WTC11 (cell line): ENCODE data around the gene MARS1. TPM values are rescaled to one million over a fixed set of nuclear protein-coding genes. Genes with fewer than 3 reads are reported as not detected.

Source experiments
- ATAC-seq: fragments of 200-7000 bp; cut with Tn5 transposase; 2 replicates; pipeline ENCODE4 v1.10.0; 2021; ENCODE audit warnings: mild to moderate bottlenecking, moderate library complexity
- CTCF ChIA-PET: fragments of 300-600 bp; sonication (Branson Sonifier 250); formaldehyde crosslinking; loops from one replicate; lab custom pipeline; 2021; ENCODE audit warnings: antibody characterized with exemption; lab: Charles Lee
- POLR2A ChIA-PET: fragments of 350-600 bp; sonication (Branson Sonifier 250); formaldehyde crosslinking; loops from one replicate; lab custom pipeline; 2021; ENCODE audit warnings: antibody characterized with exemption; lab: Charles Lee
- DNase-seq: peaks from one replicate; pipeline ENCODE4 v3.0.0; 2021; ENCODE audit warnings: low spot score
- H3K27ac Mint-ChIP-seq: 2 replicates; pipeline ENCODE4 v1.8.0; 2021; ENCODE audit warnings: mixed read lengths
- H3K27me3 Mint-ChIP-seq: 2 replicates; pipeline ENCODE4 v1.8.0; 2021; ENCODE audit warnings: low read depth, mild to moderate bottlenecking, moderate library complexity, mixed read lengths
- H3K36me3 Mint-ChIP-seq: 2 replicates; pipeline ENCODE4 v1.8.0; 2021; ENCODE audit warnings: mixed read lengths
- H3K4me1 Mint-ChIP-seq: 2 replicates; pipeline ENCODE4 v1.8.0; 2022; ENCODE audit warnings: mixed read lengths
- H3K4me3 Mint-ChIP-seq: 2 replicates; pipeline ENCODE4 v1.8.0; 2021; ENCODE audit warnings: mild to moderate bottlenecking, moderate library complexity, mixed read lengths
- H3K9me3 Mint-ChIP-seq: 2 replicates; pipeline ENCODE4 v1.8.0; 2021; ENCODE audit warnings: mixed read lengths
- CREB1 ChIP-seq: sonication (generic); formaldehyde crosslinking; IDR thresholded peaks from 2 replicates; pipeline ENCODE4 v1.8.0; 2023; ENCODE audit warnings: mild to moderate bottlenecking, missing genetic modification reagents
- CREM ChIP-seq: sonication (generic); formaldehyde crosslinking; IDR thresholded peaks from 2 replicates; pipeline ENCODE4 v1.8.1; 2022; ENCODE audit warnings: mild to moderate bottlenecking, missing genetic modification reagents, moderate library complexity
- FOXJ3 ChIP-seq: sonication (generic); formaldehyde crosslinking; IDR thresholded peaks from 2 replicates; pipeline ENCODE4 v1.9.0; 2021; ENCODE audit warnings: missing genetic modification reagents, mild to moderate bottlenecking, borderline replicate concordance
- GABPB1 ChIP-seq: sonication (generic); formaldehyde crosslinking; IDR thresholded peaks from 2 replicates; pipeline ENCODE4 v1.8.1; 2023; ENCODE audit warnings: mild to moderate bottlenecking, missing genetic modification reagents
- GTF2I ChIP-seq: fragments of 250-450 bp; sonication (Bioruptor Pico); conservative IDR thresholded peaks from 2 replicates; pipeline ENCODE4 v1.4.0; 2021; ENCODE audit warnings: mild to moderate bottlenecking
- IRF2 ChIP-seq: sonication (generic); formaldehyde crosslinking; IDR thresholded peaks from 2 replicates; pipeline ENCODE4 v1.8.0; 2022; ENCODE audit warnings: low read depth, missing genetic modification reagents, borderline replicate concordance
- KAT7 ChIP-seq: sonication (generic); formaldehyde crosslinking; IDR thresholded peaks from 2 replicates; pipeline ENCODE4 v1.8.1; 2023; ENCODE audit warnings: missing genetic modification reagents, mild to moderate bottlenecking, borderline replicate concordance
- MXD4 ChIP-seq: fragments of 250-450 bp; sonication (Bioruptor Pico); IDR thresholded peaks from 2 replicates; pipeline ENCODE4 v1.8.0; 2021; ENCODE audit warnings: mild to moderate bottlenecking, moderate library complexity, borderline replicate concordance
- NFATC4 ChIP-seq: fragments of 250-450 bp; sonication (Bioruptor Pico); IDR thresholded peaks from 2 replicates; pipeline ENCODE4 v1.9.0; 2021; ENCODE audit warnings: mild to moderate bottlenecking
- NFE2L1 ChIP-seq: sonication (generic); formaldehyde crosslinking; IDR thresholded peaks from 2 replicates; pipeline ENCODE4 v1.8.1; 2023; ENCODE audit warnings: missing genetic modification reagents
- SMAD3 ChIP-seq: sonication (generic); formaldehyde crosslinking; IDR thresholded peaks from 2 replicates; pipeline ENCODE4 v1.8.0; 2022; ENCODE audit warnings: missing genetic modification reagents, mild to moderate bottlenecking, borderline replicate concordance
- SOX15 ChIP-seq: fragments of 250-450 bp; sonication (Bioruptor Pico); IDR thresholded peaks from 2 replicates; pipeline ENCODE4 v1.9.0; 2021; ENCODE audit warnings: mild to moderate bottlenecking
- ZNF138 ChIP-seq: sonication (generic); formaldehyde crosslinking; conservative IDR thresholded peaks from 2 replicates; pipeline ENCODE4 v1.8.1; 2022; ENCODE audit warnings: mild to moderate bottlenecking, moderate library complexity, missing genetic modification reagents
- ZNF416 ChIP-seq: fragments of 250-450 bp; sonication (Bioruptor Pico); IDR thresholded peaks from 2 replicates; pipeline ENCODE4 v1.9.0; 2021; ENCODE audit warnings: mild to moderate bottlenecking, inconsistent platforms
- total RNA-seq: library from RNA; stranded (reverse); gene quantifications from 3 replicates; pipeline ENCODE4 v1.2.3, GENCODE V29; 2021
- TF ChIP-seq, protein P1 (sequence below): fragments of 250-450 bp; sonication (Bioruptor Pico); IDR thresholded peaks from 2 replicates; pipeline ENCODE4 v1.8.0; 2021; ENCODE audit warnings: mild to moderate bottlenecking
- TF ChIP-seq, protein P2 (sequence below): fragments of 250-450 bp; sonication (Bioruptor Pico); IDR thresholded peaks from 2 replicates; pipeline ENCODE4 v1.9.0; 2021; ENCODE audit warnings: moderate library complexity, mild to moderate bottlenecking, inconsistent platforms, borderline replicate concordance
- TF ChIP-seq, protein P3 (sequence below): sonication (generic); formaldehyde crosslinking; IDR thresholded peaks from 2 replicates; pipeline ENCODE4 v1.8.1; 2022; ENCODE audit warnings: missing genetic modification reagents, borderline replicate concordance
- TF ChIP-seq, protein P4 (sequence below): fragments of 200-600 bp; IDR thresholded peaks from 2 replicates; pipeline ENCODE4 v1.8.0; 2022; ENCODE audit warnings: antibody characterized with exemption
- TF ChIP-seq, protein P5 (sequence below): sonication (generic); formaldehyde crosslinking; IDR thresholded peaks from 2 replicates; pipeline ENCODE4 v1.8.0; 2023; ENCODE audit warnings: missing genetic modification reagents, mild to moderate bottlenecking, borderline replicate concordance
- TF ChIP-seq, protein P6 (sequence below): sonication (generic); formaldehyde crosslinking; IDR thresholded peaks from 2 replicates; pipeline ENCODE4 v1.8.1; 2022; ENCODE audit warnings: low read depth, missing genetic modification reagents, borderline replicate concordance
- TF ChIP-seq, protein P7 (sequence below): fragments of 250-450 bp; sonication (Bioruptor Pico); conservative IDR thresholded peaks from 2 replicates; pipeline ENCODE4 v1.9.0; 2021; ENCODE audit warnings: mild to moderate bottlenecking

Gene MARS1
- total RNA-seq, 1 experiment from 2014 or later = 367 TPM

DNA sequence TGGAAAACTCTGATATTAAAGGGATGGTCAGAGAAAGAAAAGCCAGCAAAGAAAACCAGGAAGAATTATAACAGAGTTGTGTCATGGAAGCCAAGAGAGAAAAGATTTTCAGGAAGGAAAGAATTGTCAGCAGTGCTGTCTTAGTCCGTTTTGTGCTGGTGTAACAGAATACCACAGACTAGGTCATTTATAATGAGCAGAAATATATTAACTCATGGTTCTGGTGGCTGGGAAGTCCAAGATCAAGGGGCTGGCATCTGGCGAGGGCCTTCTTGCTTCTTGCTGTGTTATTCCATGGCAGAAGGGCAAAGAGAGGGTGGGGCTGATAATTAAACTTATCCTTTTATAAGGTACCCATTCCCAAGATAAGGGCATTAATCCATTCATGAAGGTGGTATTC, 39.2 kb upstream of the MARS1 start:
- ChIA-PET POLR2A (interaction anchor here (0.7 kb wide), 1 partner anchor 140 kb away, joined by 7 read pairs; no protein-coding TSS in a partner anchor), CTCF (interaction anchor here (9.4 kb wide), 1 partner anchor 142 kb away, joined by 245 read pairs; no protein-coding TSS in a partner anchor)
- ATAC-seq (no peak), DNase-seq (no peak)
- H3K4me3 Mint-ChIP-seq = no peak overlapping the region
- no peaks in the 10 kb centered on the region for H3K27me3 Mint-ChIP-seq
- no peak for TF ChIP-seq SOX15 (CRISPR knock-in tag)
- TF ChIP-seq, protein P1, sequence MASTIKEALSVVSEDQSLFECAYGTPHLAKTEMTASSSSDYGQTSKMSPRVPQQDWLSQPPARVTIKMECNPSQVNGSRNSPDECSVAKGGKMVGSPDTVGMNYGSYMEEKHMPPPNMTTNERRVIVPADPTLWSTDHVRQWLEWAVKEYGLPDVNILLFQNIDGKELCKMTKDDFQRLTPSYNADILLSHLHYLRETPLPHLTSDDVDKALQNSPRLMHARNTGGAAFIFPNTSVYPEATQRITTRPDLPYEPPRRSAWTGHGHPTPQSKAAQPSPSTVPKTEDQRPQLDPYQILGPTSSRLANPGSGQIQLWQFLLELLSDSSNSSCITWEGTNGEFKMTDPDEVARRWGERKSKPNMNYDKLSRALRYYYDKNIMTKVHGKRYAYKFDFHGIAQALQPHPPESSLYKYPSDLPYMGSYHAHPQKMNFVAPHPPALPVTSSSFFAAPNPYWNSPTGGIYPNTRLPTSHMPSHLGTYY (CRISPR knock-in tag) = no peak
- no peak for TF ChIP-seq ZNF416 (CRISPR knock-in tag)
- TF ChIP-seq MXD4 (CRISPR knock-in tag) = no peak
- no peak for TF ChIP-seq CREM
- TF ChIP-seq, protein P2, sequence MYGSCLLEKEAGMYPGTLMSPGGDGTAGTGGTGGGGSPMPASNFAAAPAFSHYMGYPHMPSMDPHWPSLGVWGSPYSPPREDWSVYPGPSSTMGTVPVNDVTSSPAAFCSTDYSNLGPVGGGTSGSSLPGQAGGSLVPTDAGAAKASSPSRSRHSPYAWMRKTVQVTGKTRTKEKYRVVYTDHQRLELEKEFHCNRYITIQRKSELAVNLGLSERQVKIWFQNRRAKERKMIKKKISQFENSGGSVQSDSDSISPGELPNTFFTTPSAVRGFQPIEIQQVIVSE (CRISPR knock-in tag) = no peak
- TF ChIP-seq NFE2L1 (CRISPR knock-in tag) = no peak
- TF ChIP-seq GTF2I = no peak
- TF ChIP-seq SMAD3 (CRISPR knock-in tag) = no peak
- no peak for TF ChIP-seq FOXJ3
- TF ChIP-seq CREB1 (CRISPR knock-in tag) = no peak
- TF ChIP-seq NFATC4 (CRISPR knock-in tag) = no peak
- H3K9me3 Mint-ChIP-seq = peaks cover 3% of the 10 kb centered on the region
- peaks cover 12% of the 10 kb centered on the region for H3K4me1 Mint-ChIP-seq
- H3K36me3 Mint-ChIP-seq = no peaks in the 10 kb centered on the region
- no peak overlapping the region for H3K27ac Mint-ChIP-seq

DNA sequence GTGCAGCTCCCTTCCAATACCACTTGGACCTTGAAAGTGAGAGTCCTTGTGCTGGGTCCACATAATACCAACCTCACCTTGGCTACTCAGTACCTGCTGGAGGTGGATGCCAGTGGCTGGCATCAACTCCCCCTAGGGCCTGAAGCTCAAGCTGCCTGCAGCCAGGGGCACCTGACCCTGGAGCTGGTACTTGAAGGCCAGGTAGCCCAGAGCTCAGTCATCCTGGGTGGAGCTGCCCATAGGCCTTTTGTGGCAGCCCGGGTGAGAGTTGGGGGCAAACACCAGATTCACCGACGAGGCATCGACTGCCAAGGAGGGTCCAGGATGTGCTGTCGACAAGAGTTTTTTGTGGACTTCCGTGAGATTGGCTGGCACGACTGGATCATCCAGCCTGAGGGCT, 38.5 kb upstream of the MARS1 start:
- H3K4me1 Mint-ChIP-seq = peaks cover 12% of the 10 kb centered on the region
- no peak overlapping the region for H3K4me3 Mint-ChIP-seq
- no peak for ATAC-seq
- no peaks in the 10 kb centered on the region for H3K27me3 Mint-ChIP-seq
- no peak for DNase-seq
- no peaks in the 10 kb centered on the region for H3K36me3 Mint-ChIP-seq
- ChIA-PET CTCF (interaction anchor here (9.4 kb wide), 1 partner anchor 142 kb away, joined by 245 read pairs; no protein-coding TSS in a partner anchor), POLR2A (no interaction called here)
- peaks cover 3% of the 10 kb centered on the region for H3K9me3 Mint-ChIP-seq
- no peak overlapping the region for H3K27ac Mint-ChIP-seq
- TF ChIP-seq, protein P3, sequence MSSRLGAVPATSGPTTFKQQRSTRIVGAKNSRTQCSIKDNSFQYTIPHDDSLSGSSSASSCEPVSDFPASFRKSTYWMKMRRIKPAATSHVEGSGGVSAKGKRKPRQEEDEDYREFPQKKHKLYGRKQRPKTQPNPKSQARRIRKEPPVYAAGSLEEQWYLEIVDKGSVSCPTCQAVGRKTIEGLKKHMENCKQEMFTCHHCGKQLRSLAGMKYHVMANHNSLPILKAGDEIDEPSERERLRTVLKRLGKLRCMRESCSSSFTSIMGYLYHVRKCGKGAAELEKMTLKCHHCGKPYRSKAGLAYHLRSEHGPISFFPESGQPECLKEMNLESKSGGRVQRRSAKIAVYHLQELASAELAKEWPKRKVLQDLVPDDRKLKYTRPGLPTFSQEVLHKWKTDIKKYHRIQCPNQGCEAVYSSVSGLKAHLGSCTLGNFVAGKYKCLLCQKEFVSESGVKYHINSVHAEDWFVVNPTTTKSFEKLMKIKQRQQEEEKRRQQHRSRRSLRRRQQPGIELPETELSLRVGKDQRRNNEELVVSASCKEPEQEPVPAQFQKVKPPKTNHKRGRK (CRISPR knock-in tag) = no peak
- TF ChIP-seq, protein P4, sequence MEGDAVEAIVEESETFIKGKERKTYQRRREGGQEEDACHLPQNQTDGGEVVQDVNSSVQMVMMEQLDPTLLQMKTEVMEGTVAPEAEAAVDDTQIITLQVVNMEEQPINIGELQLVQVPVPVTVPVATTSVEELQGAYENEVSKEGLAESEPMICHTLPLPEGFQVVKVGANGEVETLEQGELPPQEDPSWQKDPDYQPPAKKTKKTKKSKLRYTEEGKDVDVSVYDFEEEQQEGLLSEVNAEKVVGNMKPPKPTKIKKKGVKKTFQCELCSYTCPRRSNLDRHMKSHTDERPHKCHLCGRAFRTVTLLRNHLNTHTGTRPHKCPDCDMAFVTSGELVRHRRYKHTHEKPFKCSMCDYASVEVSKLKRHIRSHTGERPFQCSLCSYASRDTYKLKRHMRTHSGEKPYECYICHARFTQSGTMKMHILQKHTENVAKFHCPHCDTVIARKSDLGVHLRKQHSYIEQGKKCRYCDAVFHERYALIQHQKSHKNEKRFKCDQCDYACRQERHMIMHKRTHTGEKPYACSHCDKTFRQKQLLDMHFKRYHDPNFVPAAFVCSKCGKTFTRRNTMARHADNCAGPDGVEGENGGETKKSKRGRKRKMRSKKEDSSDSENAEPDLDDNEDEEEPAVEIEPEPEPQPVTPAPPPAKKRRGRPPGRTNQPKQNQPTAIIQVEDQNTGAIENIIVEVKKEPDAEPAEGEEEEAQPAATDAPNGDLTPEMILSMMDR = no peak
- TF ChIP-seq IRF2 (no peak), KAT7 (CRISPR knock-in tag) (no peak), ZNF138 (CRISPR knock-in tag) (no peak), GABPB1 (CRISPR knock-in tag) (no peak)
- TF ChIP-seq, protein P1 (CRISPR knock-in tag) = no peak
- TF ChIP-seq, protein P5, sequence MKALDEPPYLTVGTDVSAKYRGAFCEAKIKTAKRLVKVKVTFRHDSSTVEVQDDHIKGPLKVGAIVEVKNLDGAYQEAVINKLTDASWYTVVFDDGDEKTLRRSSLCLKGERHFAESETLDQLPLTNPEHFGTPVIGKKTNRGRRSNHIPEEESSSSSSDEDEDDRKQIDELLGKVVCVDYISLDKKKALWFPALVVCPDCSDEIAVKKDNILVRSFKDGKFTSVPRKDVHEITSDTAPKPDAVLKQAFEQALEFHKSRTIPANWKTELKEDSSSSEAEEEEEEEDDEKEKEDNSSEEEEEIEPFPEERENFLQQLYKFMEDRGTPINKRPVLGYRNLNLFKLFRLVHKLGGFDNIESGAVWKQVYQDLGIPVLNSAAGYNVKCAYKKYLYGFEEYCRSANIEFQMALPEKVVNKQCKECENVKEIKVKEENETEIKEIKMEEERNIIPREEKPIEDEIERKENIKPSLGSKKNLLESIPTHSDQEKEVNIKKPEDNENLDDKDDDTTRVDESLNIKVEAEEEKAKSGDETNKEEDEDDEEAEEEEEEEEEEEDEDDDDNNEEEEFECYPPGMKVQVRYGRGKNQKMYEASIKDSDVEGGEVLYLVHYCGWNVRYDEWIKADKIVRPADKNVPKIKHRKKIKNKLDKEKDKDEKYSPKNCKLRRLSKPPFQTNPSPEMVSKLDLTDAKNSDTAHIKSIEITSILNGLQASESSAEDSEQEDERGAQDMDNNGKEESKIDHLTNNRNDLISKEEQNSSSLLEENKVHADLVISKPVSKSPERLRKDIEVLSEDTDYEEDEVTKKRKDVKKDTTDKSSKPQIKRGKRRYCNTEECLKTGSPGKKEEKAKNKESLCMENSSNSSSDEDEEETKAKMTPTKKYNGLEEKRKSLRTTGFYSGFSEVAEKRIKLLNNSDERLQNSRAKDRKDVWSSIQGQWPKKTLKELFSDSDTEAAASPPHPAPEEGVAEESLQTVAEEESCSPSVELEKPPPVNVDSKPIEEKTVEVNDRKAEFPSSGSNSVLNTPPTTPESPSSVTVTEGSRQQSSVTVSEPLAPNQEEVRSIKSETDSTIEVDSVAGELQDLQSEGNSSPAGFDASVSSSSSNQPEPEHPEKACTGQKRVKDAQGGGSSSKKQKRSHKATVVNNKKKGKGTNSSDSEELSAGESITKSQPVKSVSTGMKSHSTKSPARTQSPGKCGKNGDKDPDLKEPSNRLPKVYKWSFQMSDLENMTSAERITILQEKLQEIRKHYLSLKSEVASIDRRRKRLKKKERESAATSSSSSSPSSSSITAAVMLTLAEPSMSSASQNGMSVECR (CRISPR knock-in tag) = no peak
- TF ChIP-seq, protein P6, sequence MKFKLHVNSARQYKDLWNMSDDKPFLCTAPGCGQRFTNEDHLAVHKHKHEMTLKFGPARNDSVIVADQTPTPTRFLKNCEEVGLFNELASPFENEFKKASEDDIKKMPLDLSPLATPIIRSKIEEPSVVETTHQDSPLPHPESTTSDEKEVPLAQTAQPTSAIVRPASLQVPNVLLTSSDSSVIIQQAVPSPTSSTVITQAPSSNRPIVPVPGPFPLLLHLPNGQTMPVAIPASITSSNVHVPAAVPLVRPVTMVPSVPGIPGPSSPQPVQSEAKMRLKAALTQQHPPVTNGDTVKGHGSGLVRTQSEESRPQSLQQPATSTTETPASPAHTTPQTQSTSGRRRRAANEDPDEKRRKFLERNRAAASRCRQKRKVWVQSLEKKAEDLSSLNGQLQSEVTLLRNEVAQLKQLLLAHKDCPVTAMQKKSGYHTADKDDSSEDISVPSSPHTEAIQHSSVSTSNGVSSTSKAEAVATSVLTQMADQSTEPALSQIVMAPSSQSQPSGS (CRISPR knock-in tag) = no peak
- TF ChIP-seq, protein P7, sequence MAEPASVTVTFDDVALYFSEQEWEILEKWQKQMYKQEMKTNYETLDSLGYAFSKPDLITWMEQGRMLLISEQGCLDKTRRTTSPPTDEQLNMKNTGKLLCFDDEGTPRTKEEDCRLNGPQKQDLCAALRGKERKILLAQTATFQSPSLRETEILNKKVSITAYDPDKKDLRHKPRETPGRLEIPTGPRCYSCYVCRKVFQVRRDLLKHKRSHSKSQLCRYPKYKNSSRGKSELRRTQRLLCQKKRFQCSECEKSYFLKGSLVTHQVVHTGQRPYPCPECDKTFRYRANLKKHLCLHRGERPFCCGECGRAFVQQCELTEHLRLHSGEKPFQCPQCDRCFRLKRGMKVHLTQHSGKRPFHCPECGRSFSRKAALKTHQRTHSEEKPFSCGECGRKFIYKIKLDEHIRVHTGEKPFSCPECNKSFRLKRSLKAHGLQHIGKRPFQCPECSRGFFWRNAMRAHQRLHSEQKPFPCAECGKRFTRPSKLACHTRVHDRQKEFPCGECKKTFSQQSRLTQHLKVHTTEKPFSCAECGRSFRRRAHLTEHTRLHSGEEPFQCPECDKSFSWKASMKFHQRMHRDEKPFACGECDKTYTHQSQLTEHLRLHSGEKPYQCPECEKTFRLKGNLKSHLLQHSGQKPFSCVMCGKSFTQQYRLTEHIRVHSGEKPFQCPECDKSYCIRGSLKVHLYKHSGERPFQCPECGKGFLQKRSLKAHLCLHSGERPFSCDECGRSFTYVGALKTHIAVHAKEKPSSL = no peak
